Neural progenitor cell (in vitro differentiated cells): ENCODE results near the gene RIMBP3B.
"Not testable (repeated sequence)": the region's sequence is repeated elsewhere in the genome, so short reads cannot be mapped to it uniquely, and the experiment has no call there.

ENCODE experiments used
- EZH2 ChIP-seq: fragments of 200-600 bp; sonication (generic); IDR thresholded peaks from 2 replicates; pipeline ENCODE4 v1.6.1; 2017; ENCODE audit warnings: antibody characterized with exemption, mild to moderate bottlenecking, moderate library complexity
- TF ChIP-seq, protein P1 (sequence below): fragments of 200-600 bp; sonication (generic); IDR thresholded peaks from 2 replicates; pipeline ENCODE4 v1.5.1; 2017; ENCODE audit warnings: antibody characterized with exemption, mild to moderate bottlenecking

DNA sequence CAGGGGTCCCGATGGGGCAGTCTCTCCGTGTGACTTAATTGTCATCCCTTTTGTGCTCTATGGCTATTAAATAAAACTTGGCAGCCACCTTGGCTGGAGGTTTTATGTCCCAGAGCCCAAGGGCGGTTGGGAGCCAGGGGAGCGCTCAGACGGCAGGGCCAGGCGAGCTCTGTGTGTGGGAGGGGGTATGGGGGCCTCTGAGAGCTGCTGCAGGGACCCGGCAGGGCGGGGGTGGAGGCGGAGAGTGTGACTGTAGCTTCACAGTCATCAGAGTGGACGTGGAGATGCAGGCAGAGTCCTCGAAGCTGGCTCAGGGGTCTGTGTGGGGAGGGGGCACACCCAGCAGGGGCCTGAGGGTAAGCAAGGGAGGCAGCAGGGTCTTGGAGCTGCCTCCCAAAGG is 19.2 kb upstream of the RIMBP3B start:
- TF ChIP-seq, protein P1, sequence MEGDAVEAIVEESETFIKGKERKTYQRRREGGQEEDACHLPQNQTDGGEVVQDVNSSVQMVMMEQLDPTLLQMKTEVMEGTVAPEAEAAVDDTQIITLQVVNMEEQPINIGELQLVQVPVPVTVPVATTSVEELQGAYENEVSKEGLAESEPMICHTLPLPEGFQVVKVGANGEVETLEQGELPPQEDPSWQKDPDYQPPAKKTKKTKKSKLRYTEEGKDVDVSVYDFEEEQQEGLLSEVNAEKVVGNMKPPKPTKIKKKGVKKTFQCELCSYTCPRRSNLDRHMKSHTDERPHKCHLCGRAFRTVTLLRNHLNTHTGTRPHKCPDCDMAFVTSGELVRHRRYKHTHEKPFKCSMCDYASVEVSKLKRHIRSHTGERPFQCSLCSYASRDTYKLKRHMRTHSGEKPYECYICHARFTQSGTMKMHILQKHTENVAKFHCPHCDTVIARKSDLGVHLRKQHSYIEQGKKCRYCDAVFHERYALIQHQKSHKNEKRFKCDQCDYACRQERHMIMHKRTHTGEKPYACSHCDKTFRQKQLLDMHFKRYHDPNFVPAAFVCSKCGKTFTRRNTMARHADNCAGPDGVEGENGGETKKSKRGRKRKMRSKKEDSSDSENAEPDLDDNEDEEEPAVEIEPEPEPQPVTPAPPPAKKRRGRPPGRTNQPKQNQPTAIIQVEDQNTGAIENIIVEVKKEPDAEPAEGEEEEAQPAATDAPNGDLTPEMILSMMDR = not testable (repeated sequence)
- TF ChIP-seq EZH2 = not testable (repeated sequence)
